GM18867 (cell line): ENCODE data around the gene UAP1L1.
"Not testable (repeated sequence)": the region's sequence is repeated elsewhere in the genome, so short reads cannot be mapped to it uniquely, and the experiment has no call there.

ENCODE experiments used
- ATAC-seq: cut with Tn5 transposase; IDR thresholded peaks from one replicate; pipeline ENCODE4 v1.9.1; 2021; ENCODE audit warnings: mild to moderate bottlenecking, moderate library complexity; ENCODE audit not compliant: unreplicated experiment

UAP1L1 gene

DNA sequence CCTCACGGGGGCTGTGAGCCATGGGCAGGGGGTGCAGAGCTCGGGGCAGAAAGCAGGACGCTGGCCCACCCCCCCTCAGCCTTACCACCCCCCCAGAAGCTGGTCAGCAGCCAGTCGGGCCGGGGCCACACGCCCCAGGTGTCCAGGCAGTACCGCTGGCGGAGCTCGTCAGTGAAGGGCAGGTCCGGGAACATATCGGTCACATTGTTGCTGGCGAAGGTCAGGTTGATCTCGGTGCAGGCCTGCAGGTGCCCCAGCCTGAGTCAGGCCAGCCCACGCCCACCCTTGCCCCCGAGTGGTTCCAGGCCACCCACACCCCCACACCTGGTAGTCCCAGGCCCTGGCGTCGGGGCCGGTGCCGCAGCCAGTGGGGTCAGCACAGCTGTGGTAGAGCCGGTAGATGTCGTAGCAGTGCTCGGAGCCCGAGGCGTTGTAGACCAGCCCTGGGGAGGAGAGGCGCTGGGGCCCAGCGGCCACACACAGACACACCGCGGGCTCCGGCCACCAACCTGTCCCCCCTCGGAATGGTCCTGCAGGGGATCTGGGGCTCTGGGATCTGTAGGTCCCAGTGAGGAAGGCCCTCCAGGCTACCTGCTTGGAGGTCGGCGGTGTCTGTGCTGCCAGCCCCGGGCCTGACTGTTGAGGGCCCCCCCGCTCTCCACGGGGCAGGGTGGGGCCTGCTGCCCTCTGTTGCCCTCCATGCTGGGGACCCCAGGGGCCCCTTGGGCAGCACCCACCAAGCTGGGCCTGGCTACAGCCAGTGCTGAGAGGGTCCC is 34.7 kb downstream of the UAP1L1 start:
- no peak for ATAC-seq

DNA sequence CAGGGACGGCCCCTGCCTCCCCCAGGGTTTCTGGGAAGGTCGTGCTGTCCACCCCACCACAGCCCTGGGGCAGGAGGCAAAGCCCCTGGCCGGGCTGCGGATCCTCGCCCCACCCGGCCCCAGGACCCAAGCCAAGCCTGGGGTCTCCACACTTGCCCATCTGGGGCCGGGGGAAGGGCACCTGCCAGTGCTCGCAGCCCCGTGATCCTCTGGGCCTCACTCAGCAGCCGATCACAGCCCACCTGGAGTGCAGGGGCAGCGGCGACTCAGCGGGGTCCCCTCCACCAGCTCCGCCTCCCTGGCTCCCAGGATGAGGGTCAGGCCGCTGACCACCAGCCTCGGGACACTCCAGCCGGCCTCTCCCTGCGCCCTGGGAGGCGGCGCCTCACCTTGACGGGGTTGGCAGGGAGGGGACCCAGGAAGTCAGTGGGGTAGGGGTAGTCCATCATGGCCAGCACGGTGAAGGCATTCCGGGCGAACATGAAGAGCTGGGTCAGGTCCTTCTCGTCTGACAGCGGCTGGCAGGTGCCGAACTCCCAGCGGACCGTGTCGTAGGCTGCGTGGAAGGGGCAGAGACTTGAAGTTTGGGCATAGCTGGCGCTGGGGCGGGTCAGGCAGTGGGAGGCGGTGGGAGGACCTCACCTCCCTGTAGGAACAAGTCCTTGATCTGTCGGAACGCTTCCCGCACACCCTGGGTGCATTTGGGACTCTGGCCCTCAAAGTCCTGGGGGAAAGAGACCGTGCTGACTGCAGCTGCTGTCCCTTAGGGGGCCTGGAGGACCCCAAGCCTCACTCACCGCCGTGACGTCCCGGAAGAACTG is 35.5 kb downstream of the UAP1L1 start:
- no peak for ATAC-seq

DNA sequence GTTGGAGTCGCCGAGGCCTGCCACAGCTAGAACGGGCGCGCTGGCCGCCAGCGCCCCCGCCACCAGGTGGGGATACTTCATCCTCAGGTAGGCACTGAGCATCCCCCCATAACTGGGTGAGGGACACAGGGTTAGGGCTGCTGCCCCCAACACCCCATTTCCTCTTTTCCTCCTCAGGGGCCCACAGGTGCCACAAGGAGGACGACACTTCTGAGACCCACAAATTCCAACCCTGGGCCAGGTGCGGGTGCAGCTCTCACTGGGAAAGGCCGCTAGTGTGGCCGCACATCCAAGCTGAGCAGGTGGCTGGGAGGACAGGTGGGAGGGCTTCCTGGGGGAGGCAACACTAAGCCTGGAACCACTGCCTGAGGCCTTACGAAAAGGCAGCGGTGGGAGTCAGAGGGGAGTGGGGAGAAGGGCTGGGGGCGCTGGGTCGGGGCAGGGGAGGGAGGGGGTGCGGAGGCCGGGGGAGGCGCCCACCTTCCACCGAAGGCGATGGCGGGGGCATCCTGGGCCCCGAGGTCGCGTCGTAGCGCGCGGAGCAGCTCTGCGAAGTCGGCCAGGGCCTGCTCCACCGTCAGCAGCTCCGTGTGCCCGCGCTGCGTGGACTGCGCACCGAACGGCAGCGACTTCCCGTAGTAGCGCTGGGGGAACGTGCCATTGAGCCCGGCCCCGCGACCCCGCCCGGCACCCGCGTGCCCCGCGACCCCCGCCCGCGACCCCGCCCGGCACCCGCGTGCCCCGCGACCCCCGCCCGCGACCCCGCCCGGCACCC is 36.3 kb downstream of the UAP1L1 start:
- no peak for ATAC-seq

DNA sequence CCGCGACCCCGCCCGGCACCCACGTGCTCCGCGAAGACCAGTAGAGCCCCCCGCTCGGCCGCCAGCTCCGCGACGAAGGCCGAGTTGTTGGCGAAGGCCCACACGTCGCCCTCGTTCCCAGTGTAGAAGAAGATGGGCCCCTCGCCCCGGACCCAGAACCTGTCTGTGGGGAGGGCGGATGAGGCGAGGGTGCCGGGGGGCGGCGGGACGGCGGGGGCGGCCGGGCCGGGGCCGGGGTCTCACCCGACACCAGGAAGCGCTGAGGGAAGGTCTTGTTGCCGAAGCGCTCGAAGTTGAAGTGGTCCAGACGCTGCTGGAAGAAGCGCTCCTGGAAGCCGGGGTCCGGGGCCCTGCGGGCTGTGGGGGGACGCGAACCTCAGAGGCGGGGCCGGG is 36.9 kb downstream of the UAP1L1 start:
- ATAC-seq, result no peak

DNA sequence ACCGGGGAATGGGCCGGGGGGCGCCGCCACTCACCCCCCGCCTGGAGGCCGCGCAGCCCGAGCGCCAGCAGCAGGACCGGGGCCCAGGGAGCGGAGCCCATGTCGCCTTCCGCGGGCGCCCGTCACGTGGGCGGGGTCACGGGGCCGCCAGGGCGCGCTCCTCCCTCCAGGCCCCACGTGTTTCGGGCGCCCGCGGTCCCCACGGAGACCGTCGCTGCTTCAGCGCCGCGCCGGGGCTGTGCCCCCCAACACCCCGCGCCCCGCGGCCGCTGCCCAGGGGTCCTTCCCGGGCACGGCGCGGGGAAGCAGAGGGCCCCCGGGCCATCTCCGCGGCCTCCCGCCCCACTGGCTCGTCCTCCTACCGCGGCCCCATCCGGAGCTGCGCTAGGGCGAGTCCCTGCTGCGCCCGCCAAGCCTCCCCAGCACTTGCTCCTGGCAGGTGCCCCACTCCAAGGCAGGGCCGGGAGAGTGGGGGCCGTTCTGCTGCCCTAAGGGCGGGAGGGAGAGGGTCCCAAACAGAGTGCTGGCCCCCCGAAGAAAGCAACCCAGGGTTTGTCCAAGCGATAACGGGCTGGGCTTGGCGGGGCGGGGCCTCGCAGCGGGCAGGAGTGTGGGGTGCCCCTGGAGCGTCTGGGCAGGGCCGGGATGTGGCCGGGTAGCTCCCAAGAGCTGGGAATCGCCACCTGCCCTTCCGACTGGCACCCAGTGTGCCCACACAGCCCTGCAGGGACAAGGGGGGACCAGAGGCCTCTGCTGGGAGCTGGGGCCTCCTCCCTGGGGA is 37.5 kb downstream of the UAP1L1 start, which contains the start of gene DPP7:
Gene DPP7, minus strand, starts transcription at position 121 of the 781 bp plus-strand sequence. Its CDS starts 20 bp downstream, at position 101.
- ATAC-seq, result peak; percentile 58

DNA sequence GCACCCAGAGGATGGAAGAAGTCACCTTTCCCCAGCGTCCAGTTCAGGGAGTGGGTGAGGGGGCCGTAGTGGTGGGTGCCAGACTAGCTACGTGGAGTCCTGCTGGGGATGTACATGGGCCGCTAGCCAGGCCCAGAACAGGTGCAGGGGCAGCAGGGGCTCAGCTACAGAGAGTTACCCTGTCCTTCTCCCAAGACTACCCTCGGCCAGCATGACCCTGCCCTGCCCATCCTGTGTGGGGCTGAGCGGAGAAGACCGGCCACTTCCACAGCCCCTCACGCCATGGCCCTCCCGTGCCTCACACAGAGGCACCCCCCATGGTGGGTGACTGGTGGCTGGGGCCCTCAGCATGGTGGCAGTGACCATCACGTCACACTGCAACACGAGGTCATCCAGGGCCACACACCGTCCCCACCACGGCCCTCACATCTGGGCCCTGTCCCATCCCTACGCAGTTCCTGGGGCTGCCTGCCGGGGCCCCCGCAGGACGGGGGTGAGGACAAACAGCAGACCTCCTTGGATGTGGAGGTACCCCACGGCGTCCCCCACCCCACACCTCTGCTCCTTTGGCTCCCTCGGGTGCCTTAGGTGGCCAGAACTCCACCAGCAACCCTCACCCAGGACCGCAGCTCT is 38.2 kb downstream of the UAP1L1 start:
- ATAC-seq, result no peak

DNA sequence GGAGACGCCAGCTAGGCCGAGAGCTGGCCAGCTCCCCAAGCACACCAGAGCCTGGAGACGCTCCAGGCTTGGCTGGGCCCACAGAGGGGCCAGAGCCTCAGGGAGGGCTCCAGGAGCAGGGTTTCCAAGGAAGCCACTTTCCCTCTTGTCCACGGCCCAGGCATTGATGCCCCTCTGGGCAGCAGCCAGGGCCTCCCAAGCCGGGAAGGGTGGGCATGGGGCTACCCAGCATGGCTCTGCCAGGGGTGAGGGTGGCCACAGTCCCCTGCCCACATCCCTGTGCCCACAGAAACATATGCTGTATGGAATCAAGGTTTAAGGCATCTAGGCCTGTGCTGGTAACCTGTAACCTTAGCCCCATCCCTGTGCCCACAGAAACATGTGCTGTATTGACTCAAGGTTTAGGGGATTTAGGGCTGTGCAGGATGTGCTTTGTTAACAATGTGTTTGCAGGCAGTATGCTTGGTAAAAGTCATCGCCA is 38.8 kb downstream of the UAP1L1 start:
- no peak for ATAC-seq

DNA sequence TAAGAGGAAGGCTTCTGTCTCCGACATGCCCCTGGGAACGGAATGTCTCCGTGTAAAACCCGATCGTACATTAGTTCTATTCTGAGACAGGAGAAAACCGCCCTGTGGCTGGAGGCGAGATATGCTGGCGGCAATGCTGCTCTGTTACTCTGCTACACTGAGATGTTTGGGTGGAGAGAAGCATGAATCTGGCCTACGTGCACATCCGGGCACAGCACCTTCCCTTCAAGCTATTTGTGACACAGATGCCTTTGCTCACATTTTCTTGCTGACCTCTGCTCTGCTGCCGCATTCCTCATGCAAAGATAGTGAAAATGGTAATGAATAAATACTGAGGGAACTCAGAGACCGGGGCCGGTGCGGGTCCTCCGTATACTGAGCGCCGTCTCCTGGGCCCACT is 39.4 kb downstream of the UAP1L1 start:
- ATAC-seq, result no peak

DNA sequence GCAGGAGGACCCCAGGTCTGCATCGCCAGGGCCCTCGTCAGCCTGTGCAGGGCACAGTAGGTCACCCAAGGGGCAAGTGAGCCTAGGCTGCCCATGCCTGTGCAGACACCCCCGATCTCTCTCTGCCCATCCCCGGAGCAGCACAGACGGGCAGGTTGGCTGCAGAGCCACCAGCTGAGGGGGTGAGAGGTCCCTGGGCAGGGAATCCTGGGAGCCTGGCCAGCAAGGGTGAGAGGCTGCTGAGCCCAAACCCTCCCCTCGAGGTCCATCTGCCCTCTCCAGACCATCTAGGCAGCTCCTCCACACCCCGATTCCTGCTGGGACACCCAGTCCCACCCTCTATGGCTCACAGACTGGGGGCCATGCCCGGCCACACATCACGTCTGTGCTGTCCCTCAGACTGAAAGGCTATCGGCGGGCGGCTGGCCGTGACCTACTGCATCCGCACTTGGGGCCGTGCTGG is 40.0 kb downstream of the UAP1L1 start:
- ATAC-seq, result no peak

DNA sequence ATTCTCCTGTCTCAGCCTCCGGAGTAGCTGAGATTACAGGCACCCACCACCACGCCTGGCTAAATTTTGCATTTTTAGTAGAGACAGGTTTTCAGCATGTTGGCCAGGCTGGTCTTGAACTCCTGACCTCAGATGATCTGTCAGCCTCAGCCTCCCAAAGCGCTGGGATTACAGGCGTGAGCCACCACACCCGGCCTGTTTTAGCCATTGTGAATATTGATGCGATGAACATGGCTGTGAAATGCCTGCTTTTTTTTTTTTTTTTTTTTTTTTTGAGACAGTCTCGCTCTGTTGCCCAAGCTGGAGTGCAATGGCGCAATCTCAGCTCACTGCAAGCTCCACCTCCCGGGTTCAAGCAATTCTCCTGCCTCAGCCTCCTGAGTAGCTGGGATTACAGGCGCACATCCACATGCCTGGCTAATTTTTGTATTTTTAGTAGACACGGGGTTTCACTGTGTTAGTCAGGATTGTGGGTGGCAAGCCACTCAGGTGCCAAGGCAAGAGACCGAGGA is 40.8 kb downstream of the UAP1L1 start:
- ATAC-seq, result not testable (repeated sequence)

DNA sequence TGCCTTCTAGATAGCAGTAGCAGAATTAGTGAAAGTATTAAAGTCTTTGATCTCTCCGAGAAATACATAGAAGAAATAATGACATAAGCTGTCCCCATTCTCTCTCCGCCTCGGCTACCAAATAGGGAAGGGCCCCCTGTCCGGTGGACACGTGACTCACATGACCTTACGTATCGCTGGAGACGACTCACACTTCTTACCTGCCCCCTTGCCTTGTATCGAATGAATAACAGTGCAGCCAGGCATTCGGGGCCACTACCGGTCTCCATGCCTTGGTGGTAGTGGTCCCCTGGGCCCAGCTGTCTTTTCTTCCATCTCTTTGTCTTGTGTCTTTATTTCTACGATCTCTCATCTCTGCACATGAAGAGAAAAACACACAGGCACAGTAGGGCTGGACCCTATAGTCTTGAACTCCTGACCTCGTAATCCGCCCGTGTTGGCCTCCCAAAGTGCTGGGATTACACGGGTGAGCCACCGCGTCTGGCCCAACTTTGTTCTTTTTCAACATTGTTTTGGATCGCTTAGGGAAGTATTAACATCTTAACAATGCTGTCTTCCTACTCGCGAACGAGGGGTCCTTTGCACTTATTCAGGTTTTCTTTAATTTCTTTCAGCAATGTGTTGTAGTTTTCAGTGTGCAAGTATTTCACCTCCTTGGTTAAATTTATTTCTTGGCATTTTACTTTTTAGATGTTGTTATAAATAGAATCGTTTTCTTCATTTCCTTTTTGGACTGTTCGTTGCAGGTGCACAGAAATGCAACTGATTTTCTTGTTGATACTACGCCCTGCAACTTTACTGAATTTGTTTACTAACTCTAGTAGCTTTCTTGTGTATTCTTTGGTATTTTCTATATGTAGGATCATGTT is 44.8 kb downstream of the UAP1L1 start:
- not testable (repeated sequence) for ATAC-seq

DNA sequence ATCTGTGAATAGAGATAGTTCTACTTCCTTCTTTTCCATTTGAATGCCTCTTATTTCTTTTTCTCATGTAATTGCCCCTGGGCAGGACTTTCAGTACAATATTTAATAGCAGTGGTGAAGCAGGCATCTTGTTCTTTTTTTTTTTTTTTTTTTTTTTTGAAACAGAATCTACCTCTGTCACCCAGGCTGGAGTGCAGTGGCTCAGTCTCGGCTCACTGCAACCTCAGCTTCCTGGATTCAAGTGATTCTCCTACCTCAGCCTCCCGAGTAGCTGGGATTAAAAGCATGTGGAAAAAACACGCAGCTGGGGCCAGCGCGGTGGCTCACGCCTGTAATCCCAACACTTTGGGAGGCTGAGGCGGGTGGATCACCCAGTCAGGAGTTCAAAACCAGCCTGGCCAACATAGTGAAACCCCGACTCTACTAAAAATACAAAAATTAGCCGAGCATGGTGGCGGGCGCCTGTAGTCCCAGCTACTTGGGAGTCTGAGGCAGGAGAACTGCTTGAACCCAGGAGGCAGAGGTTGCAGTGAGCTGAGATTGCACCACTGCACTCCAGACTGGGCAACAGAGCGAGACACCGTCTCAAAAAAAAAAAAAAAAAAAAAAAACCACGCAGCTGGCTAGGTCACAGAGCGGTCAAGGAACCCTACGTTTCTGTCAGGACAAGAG is 45.6 kb downstream of the UAP1L1 start:
- ATAC-seq, result not testable (repeated sequence)

DNA sequence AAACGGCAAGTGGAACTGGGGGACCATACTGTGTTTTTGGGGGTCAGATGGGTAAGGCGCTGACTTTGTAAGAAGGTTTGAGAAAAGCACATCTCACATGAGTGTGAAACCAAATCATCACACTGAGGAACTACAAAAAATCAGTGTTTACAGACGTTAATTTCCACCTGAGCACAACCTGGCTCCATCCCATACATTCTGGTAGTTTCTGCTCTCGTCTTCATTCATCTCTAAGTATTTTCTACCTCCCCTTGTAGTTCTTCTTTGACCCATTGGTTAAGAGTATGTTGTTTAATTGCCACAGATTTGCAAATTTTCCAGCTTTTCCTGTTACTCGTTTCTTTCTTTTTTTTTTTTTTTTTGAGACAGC is 46.1 kb downstream of the UAP1L1 start:
- ATAC-seq, result peak; percentile 39

DNA sequence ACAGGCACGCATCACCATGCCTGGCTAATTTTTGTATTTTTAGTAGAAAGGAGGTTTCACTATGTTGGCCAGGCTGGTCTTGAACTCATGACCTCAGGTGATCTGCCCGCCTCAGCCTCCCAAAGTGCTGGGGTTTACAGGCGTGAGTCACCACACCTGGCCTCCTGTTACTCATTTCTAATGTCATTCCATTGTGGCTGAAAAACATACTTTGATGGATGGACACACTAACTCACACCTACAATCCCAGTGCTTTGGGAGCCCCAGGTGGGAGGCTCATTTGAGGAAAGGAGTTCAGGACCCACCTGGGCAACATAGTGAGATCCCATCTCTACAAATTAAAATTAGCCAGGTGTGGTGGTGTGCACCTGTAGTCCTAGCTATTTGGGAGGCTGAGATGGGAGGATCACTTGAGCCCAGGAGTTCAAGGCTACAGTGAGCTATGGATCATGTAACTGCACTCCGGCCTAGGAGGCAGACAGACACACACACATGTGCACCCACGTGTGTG is 46.7 kb downstream of the UAP1L1 start:
- not testable (repeated sequence) for ATAC-seq

DNA sequence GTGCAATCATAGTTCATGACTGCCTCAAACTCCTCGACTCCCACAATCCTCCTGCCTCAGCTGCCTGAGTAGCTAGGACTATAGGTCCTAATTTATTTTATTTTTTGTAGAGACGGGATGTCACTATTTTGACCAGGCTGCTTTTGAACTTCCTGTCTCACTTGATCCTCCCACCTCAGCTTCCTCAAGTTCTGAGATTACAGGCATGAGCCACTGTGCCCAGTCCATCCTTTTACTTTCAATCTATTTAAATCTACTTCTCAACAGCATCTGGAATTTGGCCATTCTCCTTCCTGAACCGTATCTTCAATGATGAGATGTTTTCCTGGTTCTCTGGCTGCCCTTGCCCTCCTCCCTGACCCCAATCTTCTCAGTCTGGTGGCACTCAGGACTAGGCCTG is 49.5 kb downstream of the UAP1L1 start:
- no peak for ATAC-seq

DNA sequence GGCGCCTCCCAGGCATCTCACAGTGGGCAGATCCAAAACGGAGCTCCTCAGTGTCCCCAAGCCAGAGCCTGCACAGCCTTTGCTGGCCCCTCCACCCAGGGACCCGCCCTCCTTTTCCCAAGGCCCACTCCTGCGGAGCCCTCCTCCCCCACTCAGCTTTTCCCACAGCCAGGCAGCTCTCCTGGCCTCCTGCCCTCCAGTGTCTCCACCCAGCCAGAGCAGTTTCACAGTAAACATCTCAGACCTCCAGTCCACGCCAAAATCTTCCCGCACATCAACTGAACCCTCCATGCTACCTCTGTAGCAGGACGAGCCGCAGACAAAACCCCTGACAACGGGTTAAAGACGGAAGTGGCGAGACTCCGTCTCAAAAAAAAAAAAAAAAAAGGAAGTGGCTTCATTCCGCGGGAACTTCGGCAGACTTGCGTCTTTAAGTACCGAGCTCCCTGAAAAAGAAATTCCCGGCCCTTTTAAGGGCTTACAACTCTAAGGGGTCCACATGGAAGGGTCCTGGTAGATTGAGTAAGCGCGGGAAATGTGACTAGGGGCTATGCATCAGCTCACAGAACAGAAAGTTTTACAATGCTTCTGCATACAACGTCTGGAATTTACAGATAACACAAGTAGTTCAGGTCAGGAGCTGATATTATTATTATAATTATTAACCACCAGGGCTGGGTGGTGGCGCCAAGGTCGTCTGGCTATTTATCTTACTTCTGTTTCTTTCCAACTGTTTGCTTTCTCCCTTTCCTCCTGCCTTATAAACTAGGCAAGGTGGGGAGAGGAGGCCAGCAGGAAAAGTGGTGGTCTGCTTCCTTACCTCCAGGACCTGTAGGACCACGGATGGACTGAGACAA is 50.2 kb downstream of the UAP1L1 start:
- ATAC-seq, result no peak
